Kidney (tissue), 14 donors: Measurements from ENCODE around the gene ISLR. TPM values are rescaled to one million over a fixed set of nuclear protein-coding genes. Genes with fewer than 3 reads are reported as not detected.
A peak's percentile ranks its signal among the peaks of the same experiment; 100 is the strongest.

Experiments
- DNase-seq, 5 donors: peaks; one replicate each; pipeline ENCODE4 v3.0.0-alpha.2; 2013 to 2020
- FAIRE-seq: peaks from 2 replicates; lab custom pipeline; 2012; peaks lifted over from hg19 to GRCh38; lab: Jason Lieb, UNC
- H3K27ac ChIP-seq, 2 donors: one replicate each; pipeline ENCODE4 v1.7.0; 2013; ENCODE audit warnings: low read depth in 2 of 2, low read length in 2 of 2, inconsistent platforms in 1 of 2
- H3K27me3 ChIP-seq: one replicate; pipeline ENCODE4 v1.7.1; 2013; ENCODE audit warnings: low read length, inconsistent platforms; ENCODE audit not compliant: control insufficient read depth, insufficient read depth
- H3K36me3 ChIP-seq, 3 donors: one replicate each; pipeline versions ENCODE4 v1.7.0 to v1.7.1; 2013; ENCODE audit warnings: low read length in 3 of 3, control low read depth in 1 of 3, inconsistent platforms in 1 of 3; ENCODE audit not compliant: insufficient read depth in 3 of 3, control insufficient read depth in 2 of 3
- H3K4me1 ChIP-seq, 3 donors: one replicate each; pipeline versions ENCODE4 v1.7.0 to v1.7.1; 2013; ENCODE audit warnings: low read length in 3 of 3, inconsistent platforms in 1 of 3, low read depth in 1 of 3; ENCODE audit not compliant: control insufficient read depth in 2 of 3, insufficient read depth in 2 of 3
- H3K4me3 ChIP-seq, 3 donors: one replicate each; pipeline versions ENCODE4 v1.7.0 to v1.8.1; 2013; ENCODE audit warnings: low read length in 3 of 3, control low read depth in 1 of 3, inconsistent platforms in 1 of 3
- H3K9ac ChIP-seq, 3 donors: one replicate each; pipeline versions ENCODE4 v1.7.0 to v1.7.1; 2013; ENCODE audit warnings: low read length in 3 of 3, control low read depth in 1 of 3, inconsistent platforms in 1 of 3
- H3K9me3 ChIP-seq, 3 donors: one replicate each; pipeline versions ENCODE4 v1.7.0 to v1.7.1; 2013; ENCODE audit warnings: low read length in 3 of 3, control low read depth in 1 of 3, inconsistent platforms in 1 of 3; ENCODE audit not compliant: control insufficient read depth in 2 of 3, insufficient read depth in 1 of 3
- CTCF ChIP-seq: IDR thresholded peaks from 3 replicates; pipeline ENCODE4 v1.5.1; 2012; ENCODE audit warnings: mild to moderate bottlenecking, moderate library complexity, borderline replicate concordance; ENCODE audit not compliant: insufficient read depth; ENCODE audit errors: extremely low read depth
- intact Hi-C: fragments of 100-400 bp; cut with DNase I; formaldehyde crosslinking; loops from one replicate; pipeline ENCODE4 v1.11.1; 2022
- polyA plus RNA-seq: library from polyadenylated mRNA; stranded (reverse); fragments of 350-450 nt; fragmentation: Illumina TruSeq; extraction: RNeasy Lipid Tissue Mini Kit (QIAGEN cat#74804); gene quantifications from one replicate; pipeline ENCODE4 v1.2.3, GENCODE V29; 2014; ENCODE audit warnings: low read depth, low replicate concordance; ENCODE audit not compliant: insufficient read depth
- total RNA-seq: library from RNA; stranded (reverse); fragmentation: NEBNext Ultra II Directional; extraction: Animal tissue kit (Norgen Biotek cat#: 25700); gene quantifications from one replicate; pipeline ENCODE4 v1.2.1, GENCODE V29; 2021
- donor health status: control.
- donor health status: control.
- donor health status: control.
- donor health status: control.
- donor health status: control.
- donor health status: DM: yes; HTN: yes; CAD: no.
- donor health status: Normal renal cell carcinoma (clear cell type).

Gene ISLR
- total and polyA plus RNA-seq, 2 donors from 2014 or later = 18.8 to 30.2 TPM

GRCh38 chr15:74196175-74196574 lies 22.7 kb downstream of the ISLR start:
- peak in 2 of 5 donors; percentile 83 to 87 for DNase-seq
- Histone ChIP-seq H3K4me1 (peaks cover 0 to 3% (median 0%) of the 10 kb centered on the region in 3 donors), H3K27me3 (no peaks in the 10 kb centered on the region), H3K9me3 (no peaks in the 10 kb centered on the region), H3K4me3 (no peak overlapping the region), H3K9ac (no peak overlapping the region), H3K36me3 (no peaks in the 10 kb centered on the region), H3K27ac (no peak overlapping the region)
- FAIRE-seq = no peak
- TF ChIP-seq CTCF = no peak
- intact Hi-C loops = no loop called here

GRCh38 chr15:74197176-74197965 lies 23.9 kb downstream of the ISLR start:
- Histone ChIP-seq H3K4me3 (no peak overlapping the region), H3K4me1 (peaks cover 0 to 3% (median 3%) of the 10 kb centered on the region in 3 donors), H3K36me3 (no peaks in the 10 kb centered on the region), H3K27ac (no peak overlapping the region), H3K27me3 (no peaks in the 10 kb centered on the region), H3K9ac (no peak overlapping the region), H3K9me3 (no peaks in the 10 kb centered on the region)
- DNase-seq (no peak), FAIRE-seq (no peak)
- no peak for TF ChIP-seq CTCF
- intact Hi-C loops = no loop called here

GRCh38 chr15:74199297-74199652 lies 25.8 kb downstream of the ISLR start:
- Histone ChIP-seq H3K4me3 (no peak overlapping the region), H3K9me3 (no peaks in the 10 kb centered on the region), H3K36me3 (no peaks in the 10 kb centered on the region), H3K4me1 (peaks cover 3 to 6% (median 3%) of the 10 kb centered on the region in 3 donors), H3K9ac (no peak overlapping the region), H3K27me3 (no peaks in the 10 kb centered on the region), H3K27ac (no peak overlapping the region)
- intact Hi-C loops = no loop called here
- peak in 3 of 5 donors; percentile 55 to 76 (median 56) for DNase-seq
- FAIRE-seq = no peak
- no peak for TF ChIP-seq CTCF
